Naive thymus-derived CD8-positive, alpha-beta T cell (primary cell): ENCODE measurements around the gene FAM117B. TPM values are rescaled to one million over a fixed set of nuclear protein-coding genes. Genes with fewer than 3 reads are reported as not detected.

Experiments used
- ATAC-seq, 2 donors: fragments of 150-1000 bp; cut with Tn5 transposase in 1 of 2; sonication (Bioruptor Pico), chemical (Tn5 transposase) in 1 of 2; 1 replicate in 1 of 2; 2 replicates in 1 of 2; pipeline ENCODE4 v1.10.0; 2021; ENCODE audit warnings: mild to moderate bottlenecking in 2 of 2, moderate library complexity in 2 of 2
- POLR2A ChIA-PET: fragments of 350-600 bp; sonication (Branson Sonifier 250); formaldehyde crosslinking; loops from one replicate; lab custom pipeline; 2021; ENCODE audit warnings: antibody characterized with exemption; lab: Charles Lee
- DNase-seq, 10 donors: peaks; one replicate each; pipeline versions ENCODE4 v3.0.0 to v3.0.0-alpha.2; 2020 to 2022
- H3K27ac Mint-ChIP-seq, 10 donors: one replicate each; pipeline ENCODE4 v1.8.0; 2020 to 2022; ENCODE audit warnings: mild to moderate bottlenecking in 10 of 10, mixed read lengths in 10 of 10, moderate library complexity in 4 of 10, inconsistent platforms in 1 of 10
- H3K27me3 Mint-ChIP-seq, 5 donors: one replicate each; pipeline ENCODE4 v1.8.0; 2021 to 2022; ENCODE audit warnings: mixed read lengths in 5 of 5
- H3K36me3 Mint-ChIP-seq, 3 donors: one replicate each; pipeline ENCODE4 v1.8.0; 2020 to 2022; ENCODE audit warnings: mixed read lengths in 3 of 3, mild to moderate bottlenecking in 2 of 3, inconsistent platforms in 1 of 3
- H3K4me1 Mint-ChIP-seq, 4 donors: one replicate each; pipeline ENCODE4 v1.8.0; 2021 to 2022; ENCODE audit warnings: mixed read lengths in 4 of 4
- H3K4me3 Mint-ChIP-seq, 10 donors: one replicate each; pipeline ENCODE4 v1.8.0; 2020 to 2022; ENCODE audit warnings: mild to moderate bottlenecking in 10 of 10, mixed read lengths in 10 of 10, moderate library complexity in 6 of 10, inconsistent platforms in 1 of 10
- H3K9me3 Mint-ChIP-seq, 9 donors: one replicate each; pipeline ENCODE4 v1.8.0; 2020 to 2022; ENCODE audit warnings: mixed read lengths in 9 of 9, mild to moderate bottlenecking in 3 of 9, inconsistent platforms in 1 of 9, moderate library complexity in 1 of 9
- polyA plus RNA-seq, 3 donors: library from polyadenylated mRNA; unstranded; fragments of 300-500 nt; fragmentation: Illumina TruSeq; gene quantifications; one replicate each; pipeline ENCODE4 v1.2.3, GENCODE V29; 2021
- total RNA-seq, 8 experiments: library from RNA in 2 of 8; stranded (reverse) in 2 of 8; gene quantifications; one replicate each; pipeline ENCODE4 v1.2.3 and lab custom pipeline; 2021 to 2026

FAM117B gene
- total and polyA plus RNA-seq, 5 experiments from 2014 or later: 11.0 to 57.2 (median 24.4) TPM

GRCh38 chr2:202682274-202682673 lies 47.5 kb downstream of the FAM117B start:
- H3K4me3 Mint-ChIP-seq: peak overlapping the region in 2 of 10 donors; percentile 31 to 59
- peaks cover 21 to 61% (median 48%) of the 10 kb centered on the region in 4 donors for H3K4me1 Mint-ChIP-seq
- ATAC-seq (no peak), DNase-seq (no peak)
- peaks cover 5 to 39% (median 25%) of the 10 kb centered on the region in 9 donors for H3K9me3 Mint-ChIP-seq
- H3K27me3 Mint-ChIP-seq: no peaks in the 10 kb centered on the region
- peak overlapping the region in 3 of 10 donors; percentile 6 to 83 (median 37) for H3K27ac Mint-ChIP-seq
- POLR2A ChIA-PET: interaction anchor here (0.8 kb wide), 2 partner anchors 10 to 39 kb away, joined by 3 read pairs; no protein-coding TSS in a partner anchor
- peaks cover 14 to 41% (median 38%) of the 10 kb centered on the region in 3 donors for H3K36me3 Mint-ChIP-seq

GRCh38 chr2:202687276-202687675 lies 52.5 kb downstream of the FAM117B start:
- POLR2A ChIA-PET: no interaction called here
- Mint-ChIP-seq H3K27ac (peak overlapping the region in 7 of 10 donors; percentile 4 to 81 (median 13)), H3K9me3 (peaks cover 0 to 4% (median 0%) of the 10 kb centered on the region in 9 donors), H3K27me3 (no peaks in the 10 kb centered on the region), H3K4me1 (peaks cover 19 to 56% (median 45%) of the 10 kb centered on the region in 4 donors), H3K4me3 (peak overlapping the region in 1 of 10 donors; percentile 28), H3K36me3 (peaks cover 2 to 16% (median 9%) of the 10 kb centered on the region in 3 donors)
- ATAC-seq: no peak
- DNase-seq: no peak

- H3K4me1 Mint-ChIP-seq: peaks cover 19 to 59% (median 55%) of the 10 kb centered on the region in 4 donors
- H3K36me3 Mint-ChIP-seq: peaks cover 0 to 6% (median 6%) of the 10 kb centered on the region in 3 donors
- no peak for DNase-seq
- peak overlapping the region; percentile 3 to 87 (median 75) for H3K27ac Mint-ChIP-seq
- peak in 1 of 2 donors; percentile 3 for ATAC-seq
- POLR2A ChIA-PET: no interaction called here
- H3K27me3 Mint-ChIP-seq: no peaks in the 10 kb centered on the region
- no peak overlapping the region for H3K4me3 Mint-ChIP-seq
- H3K9me3 Mint-ChIP-seq: peaks cover 0 to under 1% (median 0%) of the 10 kb centered on the region in 9 donors
Observed at GRCh38 chr2:202689459-202689858, 54.7 kb downstream of the FAM117B start.

GRCh38 chr2:202689898-202690297 lies 55.1 kb downstream of the FAM117B start:
- H3K4me1 Mint-ChIP-seq: peaks cover 19 to 63% (median 59%) of the 10 kb centered on the region in 4 donors

GRCh38 chr2:202690321-202690900 lies 55.6 kb downstream of the FAM117B start:
- DNase-seq (no peak), ATAC-seq (peak; percentile 75 to 84)
- Mint-ChIP-seq H3K4me1 (peaks cover 20 to 67% (median 62%) of the 10 kb centered on the region in 4 donors), H3K9me3 (no peaks in the 10 kb centered on the region), H3K27me3 (no peaks in the 10 kb centered on the region), H3K36me3 (peaks cover 0 to 6% (median 4%) of the 10 kb centered on the region in 3 donors), H3K4me3 (peak overlapping the region in 8 of 10 donors; percentile 6 to 71 (median 34)), H3K27ac (peak overlapping the region; percentile 3 to 87 (median 78))
- POLR2A ChIA-PET: no interaction called here

More at GRCh38 chr2:202689898-202690297, 55.1 kb downstream of the FAM117B start:
- Mint-ChIP-seq H3K4me3 (peak overlapping the region in 6 of 10 donors; percentile 6 to 71 (median 24)), H3K36me3 (peaks cover 0 to 6% (median 6%) of the 10 kb centered on the region in 3 donors), H3K9me3 (no peaks in the 10 kb centered on the region), H3K27me3 (no peaks in the 10 kb centered on the region), H3K27ac (peak overlapping the region; percentile 3 to 87 (median 78))
- DNase-seq (no peak), ATAC-seq (peak in 1 of 2 donors; percentile 28)
- POLR2A ChIA-PET: no interaction called here

- DNase-seq: no peak
- no peak for ATAC-seq
- H3K36me3 Mint-ChIP-seq: peaks cover 4 to 26% (median 16%) of the 10 kb centered on the region in 3 donors
- H3K9me3 Mint-ChIP-seq: no peaks in the 10 kb centered on the region
- H3K4me1 Mint-ChIP-seq: peaks cover 16 to 63% (median 54%) of the 10 kb centered on the region in 4 donors
- POLR2A ChIA-PET: interaction anchor here (1.0 kb wide), 1 partner anchor 59 kb away, joined by 3 read pairs; the partner anchor contains the start of gene FAM117B
- peak overlapping the region in 5 of 10 donors; percentile 17 to 69 (median 34) for H3K27ac Mint-ChIP-seq
- no peaks in the 10 kb centered on the region for H3K27me3 Mint-ChIP-seq
- peak overlapping the region in 3 of 10 donors; percentile 23 to 64 (median 34) for H3K4me3 Mint-ChIP-seq
Observed at GRCh38 chr2:202693503-202693902, 58.7 kb downstream of the FAM117B start.

GRCh38 chr2:202695166-202695565 lies 60.4 kb downstream of the FAM117B start:
- H3K4me1 Mint-ChIP-seq: peaks cover 19 to 61% (median 52%) of the 10 kb centered on the region in 4 donors
- POLR2A ChIA-PET: no interaction called here

GRCh38 chr2:202700075-202700901 lies 65.5 kb downstream of the FAM117B start:
- POLR2A ChIA-PET: interaction anchor here (0.6 to 2.0 kb wide), 3 partner anchors 65 to 725 kb away, joined by 3 to 16 read pairs (median 4); partner anchors contain the start of gene FAM117B
- DNase-seq: peak in 2 of 10 donors; percentile 5 to 16
- ATAC-seq: peak; percentile 66 to 67
- Mint-ChIP-seq H3K9me3 (peaks cover 0 to 6% (median 0%) of the 10 kb centered on the region in 9 donors), H3K36me3 (peaks cover 4 to 51% (median 27%) of the 10 kb centered on the region in 3 donors), H3K4me1 (peaks cover 27 to 64% (median 57%) of the 10 kb centered on the region in 4 donors), H3K4me3 (peak overlapping the region in 9 of 10 donors; percentile 0 to 64 (median 43)), H3K27me3 (no peaks in the 10 kb centered on the region), H3K27ac (peak overlapping the region; percentile 65 to 90 (median 78))

More at GRCh38 chr2:202695166-202695565, 60.4 kb downstream of the FAM117B start:
- Mint-ChIP-seq H3K4me3 (no peak overlapping the region), H3K27ac (peak overlapping the region in 6 of 10 donors; percentile 6 to 72 (median 44)), H3K27me3 (no peaks in the 10 kb centered on the region), H3K9me3 (no peaks in the 10 kb centered on the region), H3K36me3 (peaks cover 4 to 39% (median 16%) of the 10 kb centered on the region in 3 donors)
- no peak for DNase-seq
- ATAC-seq: no peak

- peaks cover 30 to 69% (median 66%) of the 10 kb centered on the region in 4 donors for H3K4me1 Mint-ChIP-seq
- peak overlapping the region in 9 of 10 donors; percentile 2 to 87 (median 38) for H3K27ac Mint-ChIP-seq
- H3K36me3 Mint-ChIP-seq: peaks cover 0 to 30% (median 17%) of the 10 kb centered on the region in 3 donors
Observed at GRCh38 chr2:202703091-202703490, 68.3 kb downstream of the FAM117B start.

GRCh38 chr2:202704248-202704647 lies 69.5 kb downstream of the FAM117B start:
- H3K27me3 Mint-ChIP-seq: no peaks in the 10 kb centered on the region
- peak overlapping the region in 1 of 10 donors; percentile 12 for H3K4me3 Mint-ChIP-seq
- POLR2A ChIA-PET: interaction anchor here (2.0 kb wide), 1 partner anchor 8 kb away, joined by 6 read pairs; no protein-coding TSS in a partner anchor
- peaks cover 5 to 26% (median 20%) of the 10 kb centered on the region in 3 donors for H3K36me3 Mint-ChIP-seq
- H3K27ac Mint-ChIP-seq: peak overlapping the region in 4 of 10 donors; percentile 35 to 87 (median 60)
- ATAC-seq (no peak), DNase-seq (no peak)
- peaks cover 34 to 79% (median 69%) of the 10 kb centered on the region in 4 donors for H3K4me1 Mint-ChIP-seq
- H3K9me3 Mint-ChIP-seq: peaks cover 0 to 6% (median 0%) of the 10 kb centered on the region in 9 donors

More at GRCh38 chr2:202703091-202703490, 68.3 kb downstream of the FAM117B start:
- H3K9me3 Mint-ChIP-seq: peaks cover 0 to 6% (median 0%) of the 10 kb centered on the region in 9 donors
- H3K27me3 Mint-ChIP-seq: no peaks in the 10 kb centered on the region
- POLR2A ChIA-PET: no interaction called here
- DNase-seq (no peak), ATAC-seq (no peak)
- peak overlapping the region in 2 of 10 donors; percentile 8 to 44 for H3K4me3 Mint-ChIP-seq

- peaks cover 28 to 79% (median 66%) of the 10 kb centered on the region in 4 donors for H3K4me1 Mint-ChIP-seq
Observed at GRCh38 chr2:202705446-202706020, 70.8 kb downstream of the FAM117B start.

More at GRCh38 chr2:202705446-202706020, 70.8 kb downstream of the FAM117B start:
- DNase-seq: no peak
- Mint-ChIP-seq H3K9me3 (peaks cover 0 to 6% (median 0%) of the 10 kb centered on the region in 9 donors), H3K27me3 (no peaks in the 10 kb centered on the region), H3K27ac (peak overlapping the region; percentile 16 to 89 (median 74)), H3K4me3 (peak overlapping the region in 8 of 10 donors; percentile 37 to 71 (median 56)), H3K36me3 (peaks cover 5 to 24% (median 24%) of the 10 kb centered on the region in 3 donors)
- POLR2A ChIA-PET: interaction anchor here (2.0 kb wide), 1 partner anchor 9 kb away, joined by 6 read pairs; no protein-coding TSS in a partner anchor
- ATAC-seq: peak; percentile 27 to 30
